Ascending aorta (tissue), 2 donors: Measurements from ENCODE around the gene TOLLIP. TPM values are rescaled to one million over a fixed set of nuclear protein-coding genes. Genes with fewer than 3 reads are reported as not detected.

Experiments used
- DNase-seq, 2 donors: peaks; one replicate each; pipeline ENCODE4 v3.0.0-alpha.2; 2019; ENCODE audit warnings: low spot score in 2 of 2
- H3K27ac ChIP-seq, 2 donors: fragments of 200-600 bp; sonication (generic); one replicate each; pipeline ENCODE4 v1.5.1; 2016 to 2017; ENCODE audit warnings: mild to moderate bottlenecking in 1 of 2
- H3K27me3 ChIP-seq: fragments of 200-600 bp; sonication (generic); one replicate; pipeline ENCODE4 v1.5.1; 2017
- H3K36me3 ChIP-seq, 2 donors: fragments of 200-600 bp; sonication (generic); one replicate each; pipeline ENCODE4 v1.5.1; 2016
- H3K4me1 ChIP-seq, 2 donors: fragments of 200-600 bp; sonication (generic); one replicate each; pipeline ENCODE4 v1.5.1; 2016 to 2017; ENCODE audit warnings: mild to moderate bottlenecking in 1 of 2
- H3K4me3 ChIP-seq, 2 donors: fragments of 200-600 bp; sonication (generic); one replicate each; pipeline ENCODE4 v1.5.1; 2016 to 2017; ENCODE audit warnings: mild to moderate bottlenecking in 1 of 2
- H3K9me3 ChIP-seq, 2 donors: fragments of 200-600 bp; sonication (generic); one replicate each; pipeline ENCODE4 v1.5.1; 2016
- CTCF ChIP-seq, 3 experiments: fragments of 200-600 bp in 2 of 3; fragments of 450-650 bp in 1 of 3; sonication (generic) in 2 of 3; IDR thresholded peaks; one replicate each; pipeline ENCODE4 v1.5.1; 2016 to 2019; ENCODE audit warnings: antibody characterized with exemption in 3 of 3, mild to moderate bottlenecking in 1 of 3, moderate library complexity in 1 of 3
- intact Hi-C: fragments of 100-400 bp; cut with DNase I; formaldehyde crosslinking; loops from one replicate; pipeline ENCODE4 v1.15.1; 2023
- total RNA-seq: library from RNA; depleted of rRNA; stranded (reverse); fragments of >200 nt; gene quantifications from one replicate; pipeline ENCODE4 v1.1.0, GENCODE V29; 2016

The TOLLIP gene
- total RNA-seq, 1 donor from 2014 or later = 63.0 TPM

- DNase-seq = no peak
Measured at GRCh38 chr11:1274501-1274900, 34.9 kb downstream of the TOLLIP start.

GRCh38 chr11:1272531-1272930 lies 36.9 kb downstream of the TOLLIP start:
- DNase-seq = no peak
- Histone ChIP-seq H3K4me1 (peaks cover 5 to 12% of the 10 kb centered on the region in 2 donors), H3K36me3 (peaks cover 13 to 39% of the 10 kb centered on the region in 2 donors), H3K27me3 (no peaks in the 10 kb centered on the region), H3K9me3 (no peaks in the 10 kb centered on the region), H3K4me3 (no peak overlapping the region), H3K27ac (no peak overlapping the region)
- no peak for TF ChIP-seq CTCF (IDR thresholded peaks at IDR 0.05)
- intact Hi-C loops = no loop called here

More at GRCh38 chr11:1274501-1274900, 34.9 kb downstream of the TOLLIP start:
- Histone ChIP-seq H3K4me1 (peaks cover 5 to 12% of the 10 kb centered on the region in 2 donors), H3K4me3 (no peak overlapping the region), H3K36me3 (peaks cover 19 to 49% of the 10 kb centered on the region in 2 donors), H3K27ac (no peak overlapping the region), H3K27me3 (no peaks in the 10 kb centered on the region), H3K9me3 (no peaks in the 10 kb centered on the region)
- intact Hi-C loops = no loop called here
- no peak for TF ChIP-seq CTCF (IDR thresholded peaks at IDR 0.05)

- Histone ChIP-seq H3K27ac (no peak overlapping the region), H3K27me3 (no peaks in the 10 kb centered on the region), H3K36me3 (peaks cover 9 to 36% of the 10 kb centered on the region in 2 donors), H3K9me3 (no peaks in the 10 kb centered on the region), H3K4me1 (peaks cover 3 to 10% of the 10 kb centered on the region in 2 donors), H3K4me3 (no peak overlapping the region)
- intact Hi-C loops = no loop called here
- no peak for DNase-seq
- TF ChIP-seq CTCF (IDR thresholded peaks at IDR 0.05) = no peak
Measured at GRCh38 chr11:1271927-1272326, 37.5 kb downstream of the TOLLIP start.

GRCh38 chr11:1271406-1271805 lies 38.0 kb downstream of the TOLLIP start:
- Histone ChIP-seq H3K4me1 (peaks cover 0 to 6% of the 10 kb centered on the region in 2 donors), H3K9me3 (no peaks in the 10 kb centered on the region), H3K36me3 (peaks cover 5 to 32% of the 10 kb centered on the region in 2 donors), H3K27me3 (no peaks in the 10 kb centered on the region), H3K27ac (no peak overlapping the region), H3K4me3 (no peak overlapping the region)
- DNase-seq = no peak
- intact Hi-C loops = no loop called here
- no peak for TF ChIP-seq CTCF (IDR thresholded peaks at IDR 0.05)

- peaks cover 0 to 3% of the 10 kb centered on the region in 2 donors for H3K4me1 ChIP-seq
- H3K27ac ChIP-seq = no peak overlapping the region
- no peak for DNase-seq
- H3K27me3 ChIP-seq = no peaks in the 10 kb centered on the region
- no peaks in the 10 kb centered on the region for H3K9me3 ChIP-seq
- intact Hi-C loops = no loop called here
- peaks cover 5 to 29% of the 10 kb centered on the region in 2 donors for H3K36me3 ChIP-seq
- TF ChIP-seq CTCF (IDR thresholded peaks at IDR 0.05) = no peak
- H3K4me3 ChIP-seq = no peak overlapping the region
Measured at GRCh38 chr11:1271002-1271401, 38.4 kb downstream of the TOLLIP start.

- H3K27me3 ChIP-seq = no peaks in the 10 kb centered on the region
- H3K4me1 ChIP-seq = no peaks in the 10 kb centered on the region
- peaks cover 5 to 26% of the 10 kb centered on the region in 2 donors for H3K36me3 ChIP-seq
- H3K9me3 ChIP-seq = no peaks in the 10 kb centered on the region
- H3K27ac ChIP-seq = no peak overlapping the region
- TF ChIP-seq CTCF (IDR thresholded peaks at IDR 0.05) = no peak
- no peak overlapping the region for H3K4me3 ChIP-seq
- intact Hi-C loops = no loop called here
- DNase-seq = no peak
Measured at GRCh38 chr11:1270476-1270875, 39.0 kb downstream of the TOLLIP start.
